Thoracic aorta (tissue), 2 donors: Measurements from ENCODE around the gene AGR2. TPM values are rescaled to one million over a fixed set of nuclear protein-coding genes. Genes with fewer than 3 reads are reported as not detected.
"Not testable (repeated sequence)": the region's sequence is repeated elsewhere in the genome, so short reads cannot be mapped to it uniquely, and the experiment has no call there.

Experiments used
- ATAC-seq: fragments of 150-250 bp; one replicate; pipeline ENCODE4 v1.8.0; 2017; ENCODE audit warnings: low read depth; ENCODE audit not compliant: insufficient number of reproducible peaks, low FRiP score
- DNase-seq: peaks from one replicate; pipeline ENCODE4 v3.0.0-alpha.2; 2020; ENCODE audit warnings: low spot score
- H3K27ac ChIP-seq, 2 donors: fragments of 200-600 bp; sonication (generic); 1 replicate in 1 of 2; 2 replicates in 1 of 2; pipeline ENCODE4 v1.5.1; 2016; ENCODE audit warnings: mild to moderate bottlenecking in 2 of 2, moderate library complexity in 2 of 2
- H3K27me3 ChIP-seq: fragments of 200-600 bp; sonication (generic); replicated peaks from 2 replicates; pipeline ENCODE4 v1.6.0; 2016; ENCODE audit warnings: mild to moderate bottlenecking; ENCODE audit not compliant: insufficient read depth
- H3K36me3 ChIP-seq: fragments of 200-600 bp; sonication (generic); one replicate; pipeline ENCODE4 v1.5.1; 2016
- H3K4me1 ChIP-seq, 2 donors: fragments of 200-600 bp; sonication (generic); 1 replicate in 1 of 2; 2 replicates in 1 of 2; pipeline versions ENCODE4 v1.5.1 to v1.6.0; 2016; ENCODE audit warnings: low read depth in 2 of 2, mild to moderate bottlenecking in 1 of 2; ENCODE audit not compliant: control insufficient read depth in 1 of 2
- H3K4me3 ChIP-seq: fragments of 200-600 bp; sonication (generic); 2 replicates; pipeline ENCODE4 v1.5.1; 2016; ENCODE audit warnings: mild to moderate bottlenecking
- H3K9me3 ChIP-seq: fragments of 200-600 bp; sonication (generic); 2 replicates; pipeline ENCODE4 v1.5.1; 2016
- CTCF ChIP-seq: fragments of 200-600 bp; sonication (generic); IDR thresholded peaks from one replicate; pipeline ENCODE4 v1.5.1; 2019; ENCODE audit warnings: antibody characterized with exemption
- total RNA-seq, 2 donors: library from RNA; depleted of rRNA; stranded (reverse); fragments of >200 nt; gene quantifications; one replicate each; pipeline versions ENCODE4 v1.1.0 to v1.2.3, GENCODE V29; 2016

AGR2 gene
- total RNA-seq = 10 to 100 TPM in 1 of 2 donors, not detected in 1; 25.2 TPM

GRCh38 chr7:16804674-16805439 is at the start of gene AGR2:
AGR2 (minus strand) TSS chr7:16804999; CDS start chr7:16801796, 3,203 bp downstream.
- Histone ChIP-seq H3K27me3 (no peaks in the 10 kb centered on the region), H3K27ac (no peak within 1 kb of the TSS), H3K4me1 (no peaks in the 10 kb centered on the region), H3K9me3 (no peaks in the 10 kb centered on the region), H3K36me3 (no peaks in the 10 kb centered on the region), H3K4me3 (no peak within 1 kb of the TSS)
- TF ChIP-seq CTCF = no peak
- ATAC-seq (no peak), DNase-seq (no peak)

GRCh38 chr7:16853189-16853588 is 48.4 kb upstream of the AGR2 start:
- H3K9me3 ChIP-seq, H3K27me3 ChIP-seq, H3K4me1 ChIP-seq, ATAC-seq, H3K36me3 ChIP-seq, DNase-seq, H3K4me3 ChIP-seq, H3K27ac ChIP-seq: not testable (repeated sequence)

- H3K9me3 ChIP-seq = no peaks in the 10 kb centered on the region
- no peak for TF ChIP-seq CTCF
- H3K27me3 ChIP-seq = no peaks in the 10 kb centered on the region
- H3K36me3 ChIP-seq = no peaks in the 10 kb centered on the region
- H3K4me3 ChIP-seq = no peak overlapping the region
- no peaks in the 10 kb centered on the region for H3K4me1 ChIP-seq
- DNase-seq = no peak
- ATAC-seq = no peak
- no peak overlapping the region for H3K27ac ChIP-seq
These were observed 47.0 kb upstream of the AGR2 start for GRCh38 chr7:16851829-16852228.

GRCh38 chr7:16850614-16851466 is 46.0 kb upstream of the AGR2 start:
- Histone ChIP-seq H3K9me3 (no peaks in the 10 kb centered on the region), H3K36me3 (no peaks in the 10 kb centered on the region), H3K27ac (no peak overlapping the region), H3K4me3 (peak overlapping the region; percentile 23), H3K27me3 (no peaks in the 10 kb centered on the region), H3K4me1 (no peaks in the 10 kb centered on the region)
- DNase-seq (no peak), ATAC-seq (no peak)
- TF ChIP-seq CTCF = no peak

GRCh38 chr7:16849296-16850148 is 44.7 kb upstream of the AGR2 start:
- no peaks in the 10 kb centered on the region for H3K9me3 ChIP-seq
- TF ChIP-seq CTCF = no peak
- no peaks in the 10 kb centered on the region for H3K36me3 ChIP-seq
- DNase-seq (no peak), ATAC-seq (no peak)
- H3K27me3 ChIP-seq = no peaks in the 10 kb centered on the region
- H3K27ac ChIP-seq = no peak overlapping the region
- H3K4me3 ChIP-seq = no peak overlapping the region
- H3K4me1 ChIP-seq = no peaks in the 10 kb centered on the region
